Endothelial cell of umbilical vein (primary cell): ENCODE data around the gene EXOC6B. TPM values are rescaled to one million over a fixed set of nuclear protein-coding genes. Genes with fewer than 3 reads are reported as not detected.

Experiments
- BruUV-seq: library from RNA; stranded (reverse); fragments of 400-500 nt; replicated peaks from 2 replicates; lab custom pipeline; 2021; lab: Mats Ljungman, UMichigan
- CTCF ChIA-PET: fragments of 300-600, 350-600 bp; sonication (Branson Sonifier 250); formaldehyde crosslinking; loops from one replicate; lab custom pipeline; 2021; ENCODE audit warnings: antibody characterized with exemption, inconsistent platforms; lab: Charles Lee
- POLR2A ChIA-PET: fragments of 300-600, 350-600 bp; sonication (Branson Sonifier 250); formaldehyde crosslinking; loops from one replicate; lab custom pipeline; 2021; ENCODE audit warnings: antibody characterized with exemption, inconsistent platforms; lab: Charles Lee
- DNase-seq: peaks from one replicate; pipeline ENCODE4 v3.0.0-alpha.2; 2011; ENCODE audit warnings: low read depth, low spot score
- FAIRE-seq: peaks from 2 replicates; lab custom pipeline; 2011; peaks lifted over from hg19 to GRCh38; lab: Jason Lieb, UNC
- H2AFZ ChIP-seq: 2 replicates; pipeline ENCODE4 v1.6.0; 2012; ENCODE audit warnings: low read depth, low read length, control low read depth, inconsistent platforms
- H3K27ac ChIP-seq: 2 replicates; pipeline ENCODE4 v1.5.1; 2011; ENCODE audit warnings: low read depth, mild to moderate bottlenecking, control low read depth, low read length, moderate library complexity; ENCODE audit not compliant: insufficient read depth
- H3K27me3 ChIP-seq, 2 experiments: 2 replicates each; pipeline versions ENCODE4 v1.6.0 to v1.6.1; 2011; ENCODE audit warnings: low read length in 2 of 2, mixed read lengths in 1 of 2; ENCODE audit not compliant: control insufficient read depth in 2 of 2, insufficient read depth in 2 of 2
- H3K36me3 ChIP-seq, 2 experiments: 2 replicates in 1 of 2; 3 replicates in 1 of 2; pipeline ENCODE4 v1.5.1; 2011; ENCODE audit warnings: low read length in 2 of 2, mild to moderate bottlenecking in 1 of 2, moderate library complexity in 1 of 2; ENCODE audit not compliant: control insufficient read depth in 2 of 2, insufficient read depth in 2 of 2; ENCODE audit errors: extremely low read depth in 1 of 2
- H3K4me1 ChIP-seq: 3 replicates; pipeline ENCODE4 v1.5.1; 2011; ENCODE audit warnings: mild to moderate bottlenecking, low read length; ENCODE audit not compliant: control insufficient read depth, insufficient read depth; ENCODE audit errors: extremely low read depth
- H3K4me2 ChIP-seq: 2 replicates; pipeline ENCODE4 v1.6.1; 2011; ENCODE audit warnings: low read length, control low read depth, mixed read lengths; ENCODE audit not compliant: insufficient read depth
- H3K4me3 ChIP-seq, 3 experiments: fragments of 200-600 bp in 1 of 3; sonication (generic), shearing (Covaris generic) in 1 of 3; replicated peaks in 1 of 3; 2 replicates each; pipeline ENCODE4 v1.5.1; 2011 to 2016; ENCODE audit warnings: control low read depth in 3 of 3, low read length in 3 of 3, mild to moderate bottlenecking in 2 of 3, inconsistent platforms in 1 of 3, low read depth in 1 of 3, moderate library complexity in 1 of 3; ENCODE audit not compliant: insufficient read depth in 1 of 3
- H3K79me2 ChIP-seq: 2 replicates; pipeline ENCODE4 v1.6.0; 2012; ENCODE audit warnings: low read length, inconsistent platforms; ENCODE audit not compliant: control insufficient read depth, insufficient read depth
- H3K9ac ChIP-seq: replicated peaks from 2 replicates; pipeline ENCODE3; 2011; ENCODE audit warnings: low read length, control low read depth; ENCODE audit not compliant: insufficient read depth; ENCODE audit errors: extremely low read depth
- H3K9me1 ChIP-seq: replicated peaks from 3 replicates; pipeline ENCODE4 v1.6.0; 2011; ENCODE audit warnings: mild to moderate bottlenecking, low read length; ENCODE audit not compliant: control insufficient read depth, insufficient read depth; ENCODE audit errors: extremely low read depth
- H3K9me3 ChIP-seq: replicated peaks from 2 replicates; pipeline ENCODE4 v1.5.1; 2012; ENCODE audit warnings: low read length, inconsistent platforms; ENCODE audit not compliant: control insufficient read depth, insufficient read depth
- H4K20me1 ChIP-seq: replicated peaks from 2 replicates; pipeline ENCODE3; 2011; ENCODE audit warnings: mild to moderate bottlenecking, low read length; ENCODE audit not compliant: control insufficient read depth, insufficient read depth; ENCODE audit errors: extremely low read depth
- EZH2 ChIP-seq: IDR thresholded peaks from 2 replicates; pipeline ENCODE4 v1.6.1; 2012; ENCODE audit warnings: borderline replicate concordance, low read depth, mild to moderate bottlenecking, moderate library complexity, low read length, inconsistent platforms; ENCODE audit not compliant: severe bottlenecking
- FOS ChIP-seq: IDR thresholded peaks from 2 replicates; pipeline ENCODE4 v1.6.1; 2011; ENCODE audit warnings: mild to moderate bottlenecking, low read length, moderate library complexity, borderline replicate concordance; ENCODE audit not compliant: insufficient read depth
- GATA2 ChIP-seq: IDR thresholded peaks from 2 replicates; pipeline ENCODE4 v1.7.0; 2011; ENCODE audit warnings: low read depth, mild to moderate bottlenecking, moderate library complexity, mixed read lengths, low read length; ENCODE audit not compliant: insufficient read length, insufficient read depth
- JUN ChIP-seq: IDR thresholded peaks from 2 replicates; pipeline ENCODE4 v1.6.1; 2011; ENCODE audit warnings: borderline replicate concordance, low read depth; ENCODE audit not compliant: insufficient read length, insufficient read depth
- MYC ChIP-seq: IDR thresholded peaks from one replicate; pipeline ENCODE4 v1.6.1; 2011; ENCODE audit warnings: mild to moderate bottlenecking, low read depth, low read length
- POLR2A ChIP-seq: IDR thresholded peaks from 2 replicates; pipeline ENCODE4 v1.6.1; 2012; ENCODE audit warnings: low read depth, mild to moderate bottlenecking, control low read depth, low read length
- POLR2AphosphoS5 ChIP-seq: IDR thresholded peaks from 2 replicates; pipeline ENCODE4 v1.6.1; 2012; ENCODE audit warnings: low read depth, mild to moderate bottlenecking, control low read depth, low read length, moderate library complexity; ENCODE audit not compliant: insufficient read depth
- dilution Hi-C: fragments of 300-500 bp; cut with MboI; formaldehyde crosslinking; loops from one replicate; pipeline ENCODE4 v1.15.0; 2019; ENCODE audit warnings: low sequenced_read_pairs; ENCODE audit not compliant: extremely low pct_ligation_motif_present
- intact Hi-C: fragments of 100-400 bp; cut with micrococcal nuclease; formaldehyde crosslinking; loops from one replicate; pipeline ENCODE4 v1.10.0; 2022
- polyA plus RNA-seq, 4 experiments: library from polyadenylated mRNA; depleted of rRNA in 3 of 4; stranded (reverse) in 3 of 4; unstranded in 1 of 4; fragments of >200 nt; gene quantifications; 2 replicates each; pipeline versions ENCODE4 v1.2.1 to v1.2.3, GENCODE V29; 2011 to 2012; ENCODE audit warnings: missing spikeins in 1 of 4
- total RNA-seq: library from RNA; stranded (reverse); gene quantifications from 2 replicates; pipeline ENCODE4 v1.2.3, GENCODE V29; 2021
- TF ChIP-seq, protein P1 (sequence below), 2 donors: IDR thresholded peaks; 1 replicate in 1 of 2; 2 replicates in 1 of 2; pipeline ENCODE4 v1.5.1; 2011; ENCODE audit warnings: low read length in 2 of 2, mild to moderate bottlenecking in 2 of 2, moderate library complexity in 2 of 2, control low read depth in 1 of 2, inconsistent platforms in 1 of 2, low read depth in 1 of 2; ENCODE audit not compliant: insufficient read depth in 1 of 2; ENCODE audit errors: extremely low read depth in 1 of 2
- TF ChIP-seq, protein P2 (sequence below): IDR thresholded peaks from 2 replicates; pipeline ENCODE4 v1.6.1; 2011; ENCODE audit not compliant: insufficient read depth, insufficient read length

EXOC6B gene
- total and polyA plus RNA-seq, 2 donors (not counting 3 experiments of a cell fraction or from before 2014, with no cell fraction given) = 10.8 to 34.8 TPM

DNA sequence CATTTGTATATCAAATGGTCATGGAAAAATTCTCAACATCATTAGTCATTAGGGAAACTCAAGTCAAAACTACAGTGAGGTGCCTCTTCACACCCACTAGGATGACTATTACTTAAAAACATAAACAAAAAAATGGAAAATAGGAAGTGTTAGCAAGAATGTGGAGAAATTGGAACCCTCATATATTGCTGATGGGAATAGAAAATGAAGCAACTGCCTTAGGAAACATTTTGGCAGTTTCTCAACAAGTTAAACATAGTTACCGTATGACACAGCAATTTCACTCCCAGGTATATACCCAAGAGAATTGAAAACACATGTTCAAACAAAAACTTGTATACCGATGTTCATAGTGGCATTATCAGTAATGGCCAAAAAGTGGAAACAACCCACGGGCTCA, 660.0 kb downstream of the EXOC6B start:
- FAIRE-seq (no peak), DNase-seq (no peak)
- Histone ChIP-seq H3K79me2 (no peaks in the 10 kb centered on the region), H3K27ac (no peak overlapping the region), H4K20me1 (no peaks in the 10 kb centered on the region), H3K4me1 (no peaks in the 10 kb centered on the region), H3K9ac (no peak overlapping the region), H3K9me3 (no peaks in the 10 kb centered on the region), H3K36me3 (no peaks in the 10 kb centered on the region), H2AFZ (no peak overlapping the region), H3K4me2 (no peak overlapping the region), H3K9me1 (no peaks in the 10 kb centered on the region), H3K27me3 (peaks cover 0 to 2% of the 10 kb centered on the region in 2 experiments), H3K4me3 (no peak overlapping the region)
- intact Hi-C loops (no loop called here), dilution Hi-C loops (no loop called here)
- POLR2A ChIA-PET = no interaction called here
- CTCF ChIA-PET = no interaction called here
- BruUV-seq = no TSS peak
- TF ChIP-seq POLR2A (no peak), JUN (no peak), EZH2 (no peak), FOS (no peak), POLR2AphosphoS5 (no peak), GATA2 (no peak), MYC (no peak)
- TF ChIP-seq, protein P1, sequence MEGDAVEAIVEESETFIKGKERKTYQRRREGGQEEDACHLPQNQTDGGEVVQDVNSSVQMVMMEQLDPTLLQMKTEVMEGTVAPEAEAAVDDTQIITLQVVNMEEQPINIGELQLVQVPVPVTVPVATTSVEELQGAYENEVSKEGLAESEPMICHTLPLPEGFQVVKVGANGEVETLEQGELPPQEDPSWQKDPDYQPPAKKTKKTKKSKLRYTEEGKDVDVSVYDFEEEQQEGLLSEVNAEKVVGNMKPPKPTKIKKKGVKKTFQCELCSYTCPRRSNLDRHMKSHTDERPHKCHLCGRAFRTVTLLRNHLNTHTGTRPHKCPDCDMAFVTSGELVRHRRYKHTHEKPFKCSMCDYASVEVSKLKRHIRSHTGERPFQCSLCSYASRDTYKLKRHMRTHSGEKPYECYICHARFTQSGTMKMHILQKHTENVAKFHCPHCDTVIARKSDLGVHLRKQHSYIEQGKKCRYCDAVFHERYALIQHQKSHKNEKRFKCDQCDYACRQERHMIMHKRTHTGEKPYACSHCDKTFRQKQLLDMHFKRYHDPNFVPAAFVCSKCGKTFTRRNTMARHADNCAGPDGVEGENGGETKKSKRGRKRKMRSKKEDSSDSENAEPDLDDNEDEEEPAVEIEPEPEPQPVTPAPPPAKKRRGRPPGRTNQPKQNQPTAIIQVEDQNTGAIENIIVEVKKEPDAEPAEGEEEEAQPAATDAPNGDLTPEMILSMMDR (IDR thresholded peaks at IDR 0.05; ENCODE audit: extremely low read depth in 1 of 2, insufficient read depth in 1 of 2, low read depth in 1 of 2, low read length in 2 of 2) = no peak
- TF ChIP-seq, protein P2, sequence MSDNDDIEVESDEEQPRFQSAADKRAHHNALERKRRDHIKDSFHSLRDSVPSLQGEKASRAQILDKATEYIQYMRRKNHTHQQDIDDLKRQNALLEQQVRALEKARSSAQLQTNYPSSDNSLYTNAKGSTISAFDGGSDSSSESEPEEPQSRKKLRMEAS = no peak
